Measurements from ENCODE around the gene SEMA3C.

Gene SEMA3C

GRCh38 chr7:80885757-80886156, 33.1 kb downstream of the SEMA3C start:
- no peaks in the 10 kb centered on the region for H3K36me3 ChIP-seq (ENCODE audit: control insufficient read depth, insufficient read depth, low read length)
- H3K4me3 ChIP-seq (ENCODE audit: low read depth, low read length): no peak overlapping the region
- peaks cover 13% of the 10 kb centered on the region for H3K4me1 ChIP-seq (ENCODE audit: control insufficient read depth, insufficient read depth, low read length)
- H3K27ac ChIP-seq (ENCODE audit: low read depth, low read length): no peak overlapping the region
- H3K9ac ChIP-seq (ENCODE audit: low read length): no peak overlapping the region
- H3K27me3 ChIP-seq (ENCODE audit: control insufficient read depth, insufficient read depth, low read length): no peaks in the 10 kb centered on the region
- no peaks in the 10 kb centered on the region for H3K9me3 ChIP-seq (ENCODE audit: control insufficient read depth, insufficient read depth, low read depth, low read length)

GRCh38 chr7:80884511-80885195, 34.2 kb downstream of the SEMA3C start:
- H3K27ac ChIP-seq (ENCODE audit: low read depth, low read length): no peak overlapping the region
- H3K4me3 ChIP-seq (ENCODE audit: low read depth, low read length): no peak overlapping the region
- H3K27me3 ChIP-seq (ENCODE audit: control insufficient read depth, insufficient read depth, low read length): no peaks in the 10 kb centered on the region
- H3K4me1 ChIP-seq (ENCODE audit: control insufficient read depth, insufficient read depth, low read length): peaks cover 13% of the 10 kb centered on the region
- no peak overlapping the region for H3K9ac ChIP-seq (ENCODE audit: low read length)
- H3K9me3 ChIP-seq (ENCODE audit: control insufficient read depth, insufficient read depth, low read depth, low read length): no peaks in the 10 kb centered on the region
- no peaks in the 10 kb centered on the region for H3K36me3 ChIP-seq (ENCODE audit: control insufficient read depth, insufficient read depth, low read length)

DNA sequence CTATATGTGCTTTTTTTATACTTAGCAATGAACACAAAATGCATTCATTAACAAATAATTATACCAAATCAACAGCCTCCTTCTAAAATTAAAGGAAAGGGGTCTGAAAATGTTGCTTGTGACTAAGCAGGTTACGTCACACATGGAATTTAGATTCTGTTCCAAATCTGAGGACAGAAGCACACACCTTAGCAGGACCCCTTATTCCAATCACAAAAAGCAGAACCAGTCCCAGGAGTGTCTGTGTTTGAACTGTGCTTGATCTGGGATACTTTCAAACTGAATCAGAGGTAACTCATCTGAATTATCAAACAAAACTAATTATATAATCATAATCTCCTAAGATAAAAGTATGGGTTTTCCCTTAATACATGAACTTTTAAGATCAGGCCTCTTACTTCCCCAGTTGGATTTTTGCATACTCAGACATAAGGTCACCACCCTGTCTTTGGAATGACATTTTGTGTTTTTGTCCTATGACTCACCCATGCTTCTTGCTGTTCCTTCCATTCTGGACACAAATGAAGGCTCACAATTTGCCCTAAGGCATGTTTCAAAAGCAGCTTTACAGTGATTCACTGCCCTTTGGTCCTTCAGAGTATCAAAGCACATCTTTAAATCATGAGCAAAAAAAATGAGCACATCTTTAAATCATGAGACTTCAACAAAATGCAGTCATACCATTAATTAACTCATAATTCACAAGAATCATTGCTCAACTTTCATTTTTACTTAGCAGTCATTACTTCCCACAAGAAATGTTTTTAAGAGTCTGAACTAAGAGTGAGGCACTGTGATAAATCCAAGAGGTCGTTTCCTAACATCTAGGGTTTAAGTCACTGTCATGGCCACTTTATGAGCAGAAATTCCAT, 35.5 kb downstream of the SEMA3C start:
- peaks cover 13% of the 10 kb centered on the region for H3K4me1 ChIP-seq (ENCODE audit: control insufficient read depth, insufficient read depth, low read length)
- H3K9me3 ChIP-seq (ENCODE audit: control insufficient read depth, insufficient read depth, low read depth, low read length): no peaks in the 10 kb centered on the region
- peak overlapping the region; percentile 46; the same call in 1 of the 2 replicates for H3K27ac ChIP-seq (ENCODE audit: low read depth, low read length)
- H3K27me3 ChIP-seq (ENCODE audit: control insufficient read depth, insufficient read depth, low read length): no peaks in the 10 kb centered on the region
- no peak overlapping the region for H3K4me3 ChIP-seq (ENCODE audit: low read depth, low read length)
- no peaks in the 10 kb centered on the region for H3K36me3 ChIP-seq (ENCODE audit: control insufficient read depth, insufficient read depth, low read length)
- H3K9ac ChIP-seq (ENCODE audit: low read length): no peak overlapping the region

GRCh38 chr7:80882213-80882801, 36.5 kb downstream of the SEMA3C start:
- Histone ChIP-seq H3K27me3 (ENCODE audit: control insufficient read depth, insufficient read depth, low read length) (no peaks in the 10 kb centered on the region), H3K36me3 (ENCODE audit: control insufficient read depth, insufficient read depth, low read length) (no peaks in the 10 kb centered on the region), H3K9me3 (ENCODE audit: control insufficient read depth, insufficient read depth, low read depth, low read length) (no peaks in the 10 kb centered on the region), H3K4me3 (ENCODE audit: low read depth, low read length) (no peak overlapping the region), H3K27ac (ENCODE audit: low read depth, low read length) (no peak overlapping the region), H3K4me1 (ENCODE audit: control insufficient read depth, insufficient read depth, low read length) (peaks cover 13% of the 10 kb centered on the region), H3K9ac (ENCODE audit: low read length) (no peak overlapping the region)

DNA sequence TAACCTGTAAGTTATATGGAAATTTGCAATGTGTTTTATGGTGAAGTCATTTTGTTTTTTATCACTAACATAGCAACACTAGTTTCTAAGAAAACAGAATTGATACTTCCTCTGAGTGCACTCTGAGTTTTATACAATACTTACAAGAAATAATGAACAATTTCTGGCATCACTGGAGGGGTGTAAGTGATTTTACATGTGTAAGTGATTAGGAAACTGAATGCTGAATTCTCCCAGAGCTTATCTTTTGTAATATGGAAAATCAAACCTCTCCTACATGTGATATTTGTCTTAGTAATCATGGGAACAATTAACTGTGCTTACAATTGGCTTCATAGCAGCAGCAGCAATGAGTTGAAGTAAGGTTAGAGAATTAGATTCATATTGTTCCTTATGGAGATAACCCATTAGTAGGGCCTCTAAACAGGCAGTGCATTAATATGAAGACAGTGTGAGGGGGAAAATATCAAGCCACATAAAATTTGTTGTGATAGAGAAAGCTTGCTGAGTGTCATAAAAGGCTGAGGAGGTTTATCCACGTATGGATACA, 37.4 kb downstream of the SEMA3C start:
- H3K4me1 ChIP-seq (ENCODE audit: control insufficient read depth, insufficient read depth, low read length): peaks cover 13% of the 10 kb centered on the region
- no peaks in the 10 kb centered on the region for H3K36me3 ChIP-seq (ENCODE audit: control insufficient read depth, insufficient read depth, low read length)
- no peak overlapping the region for H3K27ac ChIP-seq (ENCODE audit: low read depth, low read length)
- no peaks in the 10 kb centered on the region for H3K9me3 ChIP-seq (ENCODE audit: control insufficient read depth, insufficient read depth, low read depth, low read length)
- H3K27me3 ChIP-seq (ENCODE audit: control insufficient read depth, insufficient read depth, low read length): no peaks in the 10 kb centered on the region
- no peak overlapping the region for H3K4me3 ChIP-seq (ENCODE audit: low read depth, low read length)
- H3K9ac ChIP-seq (ENCODE audit: low read length): no peak overlapping the region

DNA sequence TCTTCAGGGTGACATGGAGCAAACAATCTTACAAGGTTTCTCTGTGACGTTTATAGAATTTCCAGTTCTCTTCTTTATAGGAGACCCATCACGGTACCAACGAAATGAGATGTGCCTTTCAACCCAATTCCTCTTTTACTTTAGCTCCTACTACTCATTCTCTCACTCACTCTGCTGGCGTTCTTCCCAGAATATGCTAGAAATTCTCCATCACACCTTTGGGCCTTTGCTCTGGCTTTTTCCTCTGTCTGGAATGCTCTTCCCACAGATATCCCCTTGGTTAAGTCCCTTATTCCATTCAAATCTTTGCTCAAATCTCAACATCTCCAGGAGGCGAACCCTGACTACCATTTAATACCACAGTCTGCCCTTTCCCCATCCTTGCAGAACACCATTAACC, 39.0 kb downstream of the SEMA3C start:
- Histone ChIP-seq H3K9ac (ENCODE audit: low read length) (no peak overlapping the region), H3K36me3 (ENCODE audit: control insufficient read depth, insufficient read depth, low read length) (no peaks in the 10 kb centered on the region), H3K4me1 (ENCODE audit: control insufficient read depth, insufficient read depth, low read length) (peaks cover 13% of the 10 kb centered on the region), H3K27me3 (ENCODE audit: control insufficient read depth, insufficient read depth, low read length) (no peaks in the 10 kb centered on the region), H3K9me3 (ENCODE audit: control insufficient read depth, insufficient read depth, low read depth, low read length) (no peaks in the 10 kb centered on the region), H3K4me3 (ENCODE audit: low read depth, low read length) (no peak overlapping the region), H3K27ac (ENCODE audit: low read depth, low read length) (no peak overlapping the region)

- H3K4me3 ChIP-seq (ENCODE audit: low read depth, low read length): no peak overlapping the region
- H3K27me3 ChIP-seq (ENCODE audit: control insufficient read depth, insufficient read depth, low read length): no peaks in the 10 kb centered on the region
Observed at GRCh38 chr7:80876894-80877414, 41.9 kb downstream of the SEMA3C start.

DNA sequence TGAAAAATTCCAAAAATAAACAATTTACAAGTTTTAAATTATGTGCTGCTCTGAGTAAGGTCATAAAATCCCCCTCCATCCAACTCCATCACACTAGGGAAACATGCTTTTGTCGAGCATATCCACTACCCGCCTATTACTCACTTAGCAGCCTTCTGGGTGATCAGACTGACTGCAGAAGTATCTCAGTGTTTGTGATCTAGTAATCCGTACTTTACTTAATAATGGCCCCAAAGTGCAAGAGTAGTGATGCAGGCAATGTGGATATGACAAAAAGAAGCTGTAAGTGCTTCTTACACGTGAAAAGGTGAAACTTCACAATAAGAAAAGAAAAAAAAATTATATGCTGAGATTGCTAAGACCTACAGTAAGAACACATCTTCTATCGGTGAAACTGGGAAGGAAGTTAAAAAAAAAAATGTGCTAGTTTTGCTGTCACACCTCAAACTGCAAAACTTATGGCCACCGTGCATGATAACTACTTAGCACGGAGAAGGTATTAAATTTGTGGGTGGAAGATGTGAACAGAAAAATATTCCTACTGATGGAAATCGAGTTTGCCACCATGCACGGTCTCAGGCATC, 43.2 kb downstream of the SEMA3C start:
- no peak overlapping the region for H3K27ac ChIP-seq (ENCODE audit: low read depth, low read length)
- no peaks in the 10 kb centered on the region for H3K9me3 ChIP-seq (ENCODE audit: control insufficient read depth, insufficient read depth, low read depth, low read length)
- no peaks in the 10 kb centered on the region for H3K36me3 ChIP-seq (ENCODE audit: control insufficient read depth, insufficient read depth, low read length)
- peaks cover 3% of the 10 kb centered on the region; the same call in 1 of the 2 replicates for H3K4me1 ChIP-seq (ENCODE audit: control insufficient read depth, insufficient read depth, low read length)
- no peak overlapping the region for H3K4me3 ChIP-seq (ENCODE audit: low read depth, low read length)
- H3K9ac ChIP-seq (ENCODE audit: low read length): no peak overlapping the region
- no peaks in the 10 kb centered on the region for H3K27me3 ChIP-seq (ENCODE audit: control insufficient read depth, insufficient read depth, low read length)

More at GRCh38 chr7:80876894-80877414, 41.9 kb downstream of the SEMA3C start:
- Histone ChIP-seq H3K4me1 (ENCODE audit: control insufficient read depth, insufficient read depth, low read length) (no peaks in the 10 kb centered on the region), H3K9ac (ENCODE audit: low read length) (no peak overlapping the region), H3K36me3 (ENCODE audit: control insufficient read depth, insufficient read depth, low read length) (no peaks in the 10 kb centered on the region), H3K9me3 (ENCODE audit: control insufficient read depth, insufficient read depth, low read depth, low read length) (no peaks in the 10 kb centered on the region), H3K27ac (ENCODE audit: low read depth, low read length) (no peak overlapping the region)

DNA sequence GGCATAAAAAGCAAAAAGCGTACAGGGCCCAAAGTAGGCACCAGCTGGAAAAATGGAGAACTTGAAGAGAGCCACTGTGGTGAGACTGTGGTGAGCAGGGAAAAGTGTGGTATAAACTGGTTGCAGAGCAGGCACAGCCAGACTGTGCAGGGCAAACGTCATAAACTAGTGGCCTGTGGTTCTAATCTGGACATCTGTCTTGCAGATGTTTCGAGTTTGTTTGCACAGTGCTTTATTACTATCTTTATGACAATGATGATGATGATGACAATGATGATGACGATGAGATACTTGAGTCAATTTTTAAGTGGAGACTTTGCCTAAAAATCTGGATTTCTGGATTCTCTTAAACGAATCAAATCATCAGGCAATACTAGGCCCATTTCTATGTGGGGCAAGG, 45.7 kb downstream of the SEMA3C start:
- Histone ChIP-seq H3K9ac (ENCODE audit: low read length) (no peak overlapping the region), H3K36me3 (ENCODE audit: control insufficient read depth, insufficient read depth, low read length) (no peaks in the 10 kb centered on the region), H3K4me1 (ENCODE audit: control insufficient read depth, insufficient read depth, low read length) (peaks cover 3% of the 10 kb centered on the region; the same call in 1 of the 2 replicates), H3K27me3 (ENCODE audit: control insufficient read depth, insufficient read depth, low read length) (no peaks in the 10 kb centered on the region), H3K4me3 (ENCODE audit: low read depth, low read length) (no peak overlapping the region), H3K27ac (ENCODE audit: low read depth, low read length) (no peak overlapping the region), H3K9me3 (ENCODE audit: control insufficient read depth, insufficient read depth, low read depth, low read length) (no peaks in the 10 kb centered on the region)

DNA sequence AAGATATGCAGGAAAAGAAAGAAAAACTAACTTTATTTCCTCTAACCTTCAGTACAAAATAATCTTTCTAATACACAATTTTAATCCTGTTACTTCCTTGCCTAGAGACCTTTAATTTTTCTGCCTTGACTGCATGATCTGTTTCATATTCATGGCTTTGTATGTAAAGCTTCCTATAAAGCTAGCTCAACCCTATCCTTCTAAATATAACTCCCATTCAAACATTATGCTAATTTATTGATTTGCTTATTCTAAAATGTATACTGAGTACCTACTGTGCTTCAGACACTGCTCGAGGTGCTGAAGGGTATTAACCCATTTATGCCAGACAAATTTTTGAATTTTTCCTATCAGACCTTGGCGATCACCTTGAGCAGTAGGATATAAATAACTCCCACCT, 47.6 kb downstream of the SEMA3C start:
- H3K9ac ChIP-seq (ENCODE audit: low read length): no peak overlapping the region
- no peaks in the 10 kb centered on the region for H3K36me3 ChIP-seq (ENCODE audit: control insufficient read depth, insufficient read depth, low read length)
- no peak overlapping the region for H3K4me3 ChIP-seq (ENCODE audit: low read depth, low read length)

More for the DNA sequence above, 47.6 kb downstream of the SEMA3C start:
- Histone ChIP-seq H3K27ac (ENCODE audit: low read depth, low read length) (no peak overlapping the region), H3K27me3 (ENCODE audit: control insufficient read depth, insufficient read depth, low read length) (no peaks in the 10 kb centered on the region), H3K4me1 (ENCODE audit: control insufficient read depth, insufficient read depth, low read length) (peaks cover 3% of the 10 kb centered on the region; the same call in 1 of the 2 replicates), H3K9me3 (ENCODE audit: control insufficient read depth, insufficient read depth, low read depth, low read length) (no peaks in the 10 kb centered on the region)

All from HUES6 (cell line).